SU-DHL-6 (cell line): ENCODE data around the gene AKAP6.

ENCODE experiments used
- EZH2phosphoT487 ChIP-seq: fragments of 200-600 bp; sonication (generic), shearing (Covaris generic); conservative IDR thresholded peaks from 2 replicates; pipeline ENCODE4 v1.6.1; 2018; ENCODE audit warnings: mild to moderate bottlenecking, antibody characterized with exemption, low read length, moderate library complexity, mixed read lengths
- TF ChIP-seq, protein P1 (sequence below): fragments of 200-600 bp; sonication (generic); IDR thresholded peaks from one replicate; pipeline ENCODE4 v1.5.1; 2017; ENCODE audit warnings: antibody characterized with exemption, mild to moderate bottlenecking, low read length, moderate library complexity; ENCODE audit not compliant: insufficient read depth, poor library complexity, severe bottlenecking

DNA sequence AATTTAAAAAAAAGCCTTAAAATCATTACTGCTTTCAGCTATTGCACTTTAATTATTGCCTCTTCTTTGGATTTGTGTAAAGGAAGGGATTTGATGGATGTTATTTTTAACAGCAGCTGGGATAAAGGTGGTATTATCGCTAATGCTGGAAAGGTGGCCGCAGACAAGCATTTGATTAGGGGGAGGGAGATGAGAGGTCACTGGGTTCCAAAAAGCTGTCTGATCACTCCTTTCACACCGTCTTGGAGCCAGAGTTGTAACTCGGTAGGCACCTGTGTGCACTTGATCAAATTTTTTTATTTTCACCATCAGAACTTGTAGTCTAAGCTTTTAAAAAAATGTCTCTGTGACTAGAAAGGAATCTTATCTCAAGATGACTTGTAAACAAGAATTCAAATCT is 99.8 kb downstream of the AKAP6 start:
- TF ChIP-seq EZH2phosphoT487, result no peak
- TF ChIP-seq, protein P1, sequence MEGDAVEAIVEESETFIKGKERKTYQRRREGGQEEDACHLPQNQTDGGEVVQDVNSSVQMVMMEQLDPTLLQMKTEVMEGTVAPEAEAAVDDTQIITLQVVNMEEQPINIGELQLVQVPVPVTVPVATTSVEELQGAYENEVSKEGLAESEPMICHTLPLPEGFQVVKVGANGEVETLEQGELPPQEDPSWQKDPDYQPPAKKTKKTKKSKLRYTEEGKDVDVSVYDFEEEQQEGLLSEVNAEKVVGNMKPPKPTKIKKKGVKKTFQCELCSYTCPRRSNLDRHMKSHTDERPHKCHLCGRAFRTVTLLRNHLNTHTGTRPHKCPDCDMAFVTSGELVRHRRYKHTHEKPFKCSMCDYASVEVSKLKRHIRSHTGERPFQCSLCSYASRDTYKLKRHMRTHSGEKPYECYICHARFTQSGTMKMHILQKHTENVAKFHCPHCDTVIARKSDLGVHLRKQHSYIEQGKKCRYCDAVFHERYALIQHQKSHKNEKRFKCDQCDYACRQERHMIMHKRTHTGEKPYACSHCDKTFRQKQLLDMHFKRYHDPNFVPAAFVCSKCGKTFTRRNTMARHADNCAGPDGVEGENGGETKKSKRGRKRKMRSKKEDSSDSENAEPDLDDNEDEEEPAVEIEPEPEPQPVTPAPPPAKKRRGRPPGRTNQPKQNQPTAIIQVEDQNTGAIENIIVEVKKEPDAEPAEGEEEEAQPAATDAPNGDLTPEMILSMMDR, result no peak
